Esophagus squamous epithelium (tissue), 5 donors: ENCODE measurements around the gene ZBTB33. TPM values are rescaled to one million over a fixed set of nuclear protein-coding genes. Genes with fewer than 3 reads are reported as not detected.

ENCODE experiments used
- DNase-seq: peaks from one replicate; lab custom pipeline; 2025; lab: John Stamatoyannopoulos, UW
- H3K27ac ChIP-seq, 4 donors: fragments of 200-600 bp; sonication (generic); one replicate each; pipeline ENCODE4 v1.5.1; 2016 to 2019; ENCODE audit warnings: mild to moderate bottlenecking in 1 of 4
- H3K27me3 ChIP-seq, 4 donors: fragments of 200-600 bp; sonication (generic); 1 replicate in 3 of 4; 2 replicates in 1 of 4; pipeline versions ENCODE4 v1.5.1 to v1.6.0; 2017 to 2021; ENCODE audit warnings: antibody characterized with exemption in 1 of 4
- H3K36me3 ChIP-seq, 3 donors: fragments of 200-600 bp; sonication (generic); one replicate each; pipeline ENCODE4 v1.5.1; 2016 to 2019
- H3K4me1 ChIP-seq, 3 donors: fragments of 200-600 bp; sonication (generic); one replicate each; pipeline ENCODE4 v1.5.1; 2017 to 2019
- H3K4me3 ChIP-seq, 4 donors: fragments of 200-600 bp; sonication (generic); 1 replicate in 3 of 4; 2 replicates in 1 of 4; pipeline ENCODE4 v1.5.1; 2016 to 2019; ENCODE audit warnings: mild to moderate bottlenecking in 2 of 4, moderate library complexity in 1 of 4
- H3K9me3 ChIP-seq, 3 donors: fragments of 200-600 bp; sonication (generic); one replicate each; pipeline ENCODE4 v1.5.1; 2016 to 2019
- POLR2A ChIP-seq, 4 donors: fragments of 450-650 bp; IDR thresholded peaks; one replicate each; pipeline ENCODE4 v1.6.1; 2017; ENCODE audit warnings: antibody characterized with exemption in 4 of 4, mild to moderate bottlenecking in 4 of 4, moderate library complexity in 3 of 4
- WGBS, 2 donors: methylation state at CpG; one replicate each; pipeline ENCODE4 v1.1.5; 2018; 5-methylcytosine and 5-hydroxymethylcytosine counted together
- intact Hi-C: fragments of 100-400 bp; cut with DNase I; formaldehyde crosslinking; loops from one replicate; pipeline ENCODE4 v1.15.0; 2022
- total RNA-seq, 4 donors: library from RNA; depleted of rRNA; stranded (reverse); fragments of >200 nt; gene quantifications; one replicate each; pipeline ENCODE4 v1.1.0, GENCODE V29; 2016
- TF ChIP-seq, protein P1 (sequence below), 6 experiments: fragments of 450-650 bp in 4 of 6; fragments of 200-600 bp in 2 of 6; sonication (generic) in 2 of 6; IDR thresholded peaks; one replicate each; pipeline ENCODE4 v1.5.1; 2016 to 2019; ENCODE audit warnings: antibody characterized with exemption in 6 of 6, mild to moderate bottlenecking in 4 of 6, moderate library complexity in 4 of 6
- donor health status: DM: yes; HTN: yes; CAD: no.

The ZBTB33 gene
- total RNA-seq, 4 donors from 2014 or later = 10.8 to 19.5 (median 15.6) TPM

- no peak for DNase-seq
- WGBS, 2 donors = 60 to 96% methylated on average over 5 to 10 of the region's 10 CpGs
- intact Hi-C loops = no loop called here
- Histone ChIP-seq H3K27me3 (no peaks in the 10 kb centered on the region), H3K4me1 (no peaks in the 10 kb centered on the region), H3K27ac (no peak overlapping the region), H3K9me3 (no peaks in the 10 kb centered on the region), H3K4me3 (no peak overlapping the region), H3K36me3 (no peaks in the 10 kb centered on the region)
- no peak for TF ChIP-seq POLR2A (IDR thresholded peaks at IDR 0.05)
- TF ChIP-seq, protein P1, sequence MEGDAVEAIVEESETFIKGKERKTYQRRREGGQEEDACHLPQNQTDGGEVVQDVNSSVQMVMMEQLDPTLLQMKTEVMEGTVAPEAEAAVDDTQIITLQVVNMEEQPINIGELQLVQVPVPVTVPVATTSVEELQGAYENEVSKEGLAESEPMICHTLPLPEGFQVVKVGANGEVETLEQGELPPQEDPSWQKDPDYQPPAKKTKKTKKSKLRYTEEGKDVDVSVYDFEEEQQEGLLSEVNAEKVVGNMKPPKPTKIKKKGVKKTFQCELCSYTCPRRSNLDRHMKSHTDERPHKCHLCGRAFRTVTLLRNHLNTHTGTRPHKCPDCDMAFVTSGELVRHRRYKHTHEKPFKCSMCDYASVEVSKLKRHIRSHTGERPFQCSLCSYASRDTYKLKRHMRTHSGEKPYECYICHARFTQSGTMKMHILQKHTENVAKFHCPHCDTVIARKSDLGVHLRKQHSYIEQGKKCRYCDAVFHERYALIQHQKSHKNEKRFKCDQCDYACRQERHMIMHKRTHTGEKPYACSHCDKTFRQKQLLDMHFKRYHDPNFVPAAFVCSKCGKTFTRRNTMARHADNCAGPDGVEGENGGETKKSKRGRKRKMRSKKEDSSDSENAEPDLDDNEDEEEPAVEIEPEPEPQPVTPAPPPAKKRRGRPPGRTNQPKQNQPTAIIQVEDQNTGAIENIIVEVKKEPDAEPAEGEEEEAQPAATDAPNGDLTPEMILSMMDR (IDR thresholded peaks at IDR 0.05) = no peak
Measured at GRCh38 chrX:120281021-120281624, 30.5 kb downstream of the ZBTB33 start.

GRCh38 chrX:120281761-120282160, 31.1 kb downstream of the ZBTB33 start:
- no peaks in the 10 kb centered on the region for H3K9me3 ChIP-seq
- TF ChIP-seq, protein P1 (IDR thresholded peaks at IDR 0.05) = no peak
- TF ChIP-seq POLR2A (IDR thresholded peaks at IDR 0.05) = no peak
- no peak for DNase-seq
- no peak overlapping the region for H3K4me3 ChIP-seq
- no peaks in the 10 kb centered on the region for H3K36me3 ChIP-seq
- WGBS, 2 donors = 36 to 58% methylated on average over 4 of the region's 4 CpGs
- no peaks in the 10 kb centered on the region for H3K27me3 ChIP-seq
- intact Hi-C loops = no loop called here
- no peaks in the 10 kb centered on the region for H3K4me1 ChIP-seq
- no peak overlapping the region for H3K27ac ChIP-seq

DNA sequence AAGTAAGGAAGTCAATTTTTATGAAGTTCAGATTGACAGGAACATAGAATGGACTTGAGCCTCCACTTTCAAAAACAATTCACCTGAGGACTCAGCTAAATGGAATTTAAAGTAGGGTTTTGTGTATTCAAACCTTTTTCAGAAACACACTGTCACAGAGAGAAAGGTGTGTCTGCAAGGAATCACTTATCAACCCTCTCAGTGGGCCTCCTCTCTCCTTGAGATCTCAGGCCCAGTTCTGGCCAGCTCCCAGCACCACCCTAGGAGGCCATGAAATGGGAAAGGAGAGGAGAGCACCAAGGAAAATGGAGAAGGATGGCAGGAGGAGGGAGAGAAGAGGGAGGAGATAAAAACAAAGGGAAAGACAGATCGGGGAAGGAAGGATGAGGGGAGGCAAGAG, 32.1 kb downstream of the ZBTB33 start:
- Histone ChIP-seq H3K36me3 (no peaks in the 10 kb centered on the region), H3K27ac (no peak overlapping the region), H3K9me3 (no peaks in the 10 kb centered on the region), H3K27me3 (no peaks in the 10 kb centered on the region), H3K4me3 (no peak overlapping the region), H3K4me1 (no peaks in the 10 kb centered on the region)
- TF ChIP-seq POLR2A (IDR thresholded peaks at IDR 0.05) = no peak
- TF ChIP-seq, protein P1 (IDR thresholded peaks at IDR 0.05) = no peak
- DNase-seq = no peak
- intact Hi-C loops = no loop called here
- WGBS, 2 donors = 50 to 67% methylated on average over 1 of the region's 1 CpG

DNA sequence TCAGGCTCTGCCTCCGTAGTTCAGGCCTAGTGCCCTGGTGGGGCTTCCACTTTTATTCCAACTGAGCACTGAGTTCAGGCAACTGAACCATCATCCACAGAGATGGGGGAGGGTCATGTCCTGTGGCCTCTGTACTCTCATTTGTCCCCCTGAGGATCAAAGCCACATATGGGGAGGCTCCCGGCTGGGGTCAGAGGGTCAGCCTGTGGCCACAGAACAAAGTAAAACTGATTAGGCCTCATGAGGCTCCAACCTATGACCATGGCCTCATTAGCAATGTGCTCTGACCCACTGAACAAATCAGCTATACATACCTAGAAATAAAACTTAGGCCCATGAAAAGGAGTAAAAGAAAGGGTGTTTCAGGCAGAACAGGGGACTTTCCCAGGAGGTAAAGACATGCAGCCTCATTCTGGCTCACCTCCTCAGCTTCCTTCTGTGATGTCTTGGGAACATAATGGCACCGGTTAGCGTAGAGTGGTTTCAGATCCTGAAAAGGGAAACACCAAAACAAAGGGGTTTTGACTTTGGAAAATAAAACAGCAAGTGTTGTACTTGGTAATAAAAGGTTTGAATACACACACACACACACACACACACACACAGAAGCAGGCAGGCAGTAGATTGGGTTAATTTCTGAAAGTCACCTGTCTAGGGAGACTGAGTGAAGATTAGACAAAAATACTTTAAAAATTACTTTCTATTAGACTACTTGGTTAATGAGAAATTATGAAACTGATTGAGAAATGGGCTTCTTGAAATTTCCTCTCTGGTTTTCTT, 36.3 kb downstream of the ZBTB33 start:
- no peak for DNase-seq
- no peak overlapping the region for H3K4me3 ChIP-seq

More for the DNA sequence above, 36.3 kb downstream of the ZBTB33 start:
- no peaks in the 10 kb centered on the region for H3K9me3 ChIP-seq
- TF ChIP-seq POLR2A (IDR thresholded peaks at IDR 0.05) = no peak
- TF ChIP-seq, protein P1 (IDR thresholded peaks at IDR 0.05) = no peak
- no peaks in the 10 kb centered on the region for H3K4me1 ChIP-seq
- no peak overlapping the region for H3K27ac ChIP-seq
- 68 to 73% methylated on average over 2 to 4 of the region's 4 CpGs for WGBS, 2 donors
- no peaks in the 10 kb centered on the region for H3K27me3 ChIP-seq
- intact Hi-C loops = no loop called here
- H3K36me3 ChIP-seq = no peaks in the 10 kb centered on the region
